Panc1 (cell line): ENCODE data around the gene FAM43B. TPM values are rescaled to one million over a fixed set of nuclear protein-coding genes. Genes with fewer than 3 reads are reported as not detected.

Source experiments
- ATAC-seq: fragments of 200-7000 bp; cut with Tn5 transposase; 2 replicates; pipeline ENCODE4 v1.9.1; 2020; ENCODE audit warnings: mild to moderate bottlenecking, moderate library complexity
- BruUV-seq: library from RNA; stranded (reverse); fragments of 400-500 nt; replicated peaks from 2 replicates; lab custom pipeline; 2021; lab: Mats Ljungman, UMichigan
- CTCF ChIA-PET: fragments of 300-600 bp; sonication (Branson Sonifier 250); formaldehyde crosslinking; loops from one replicate; lab custom pipeline; 2022; ENCODE audit warnings: antibody characterized with exemption; lab: Charles Lee
- POLR2A ChIA-PET: fragments of 300-600 bp; sonication (Branson Sonifier 250); formaldehyde crosslinking; loops from one replicate; lab custom pipeline; 2022; ENCODE audit warnings: antibody characterized with exemption; lab: Charles Lee
- DNase-seq: peaks from one replicate; pipeline ENCODE4 v3.0.0-alpha.2; 2010; ENCODE audit warnings: low read depth, low spot score
- H3K27ac ChIP-seq: 2 replicates; pipeline ENCODE4 v1.5.1; 2011; ENCODE audit warnings: mild to moderate bottlenecking, low read length, inconsistent platforms
- H3K27me3 ChIP-seq: fragments of 200-500 bp; sonication (Bioruptor generic); 2 replicates; pipeline ENCODE4 v1.6.0; 2014; ENCODE audit warnings: low read length, inconsistent platforms; ENCODE audit not compliant: control insufficient read depth, insufficient read depth
- H3K36me3 ChIP-seq: fragments of 200-500 bp; sonication (Bioruptor generic); 2 replicates; pipeline ENCODE4 v1.5.1; 2014; ENCODE audit warnings: inconsistent platforms, mild to moderate bottlenecking, low read length, moderate library complexity; ENCODE audit not compliant: control insufficient read depth, insufficient read depth
- H3K4me1 ChIP-seq: 2 replicates; pipeline ENCODE4 v1.5.1; 2011; ENCODE audit warnings: inconsistent platforms, mild to moderate bottlenecking, low read length, moderate library complexity; ENCODE audit not compliant: control insufficient read depth, insufficient read depth
- H3K4me3 ChIP-seq, 2 experiments: 2 replicates each; pipeline ENCODE4 v1.5.1; 2011 to 2012; ENCODE audit warnings: low read depth in 2 of 2, low read length in 2 of 2, mild to moderate bottlenecking in 2 of 2, inconsistent platforms in 1 of 2, moderate library complexity in 1 of 2
- H3K9me3 ChIP-seq: fragments of 200-500 bp; sonication (Bioruptor generic); 2 replicates; pipeline ENCODE4 v1.5.1; 2014; ENCODE audit warnings: low read depth, mild to moderate bottlenecking, inconsistent platforms, low read length, moderate library complexity; ENCODE audit not compliant: control insufficient read depth, insufficient read depth
- CTCF ChIP-seq: fragments of 450-650 bp; IDR thresholded peaks from 2 replicates; pipeline ENCODE4 v1.5.1; 2017; ENCODE audit warnings: mild to moderate bottlenecking
- POLR2AphosphoS5 ChIP-seq: IDR thresholded peaks from 2 replicates; pipeline ENCODE4 v1.6.1; 2012; ENCODE audit warnings: mild to moderate bottlenecking, low read depth, low read length, moderate library complexity
- REST ChIP-seq, 2 experiments: IDR thresholded peaks; 2 replicates each; pipeline ENCODE4 v1.6.1; 2011 to 2012; ENCODE audit warnings: low read depth in 2 of 2, control low read depth in 1 of 2, low read length in 1 of 2, mild to moderate bottlenecking in 1 of 2, moderate library complexity in 1 of 2; ENCODE audit not compliant: insufficient read depth in 1 of 2
- SIN3A ChIP-seq: IDR thresholded peaks from 2 replicates; pipeline ENCODE4 v1.6.1; 2012; ENCODE audit warnings: low read depth, mild to moderate bottlenecking, low read length, moderate library complexity, borderline replicate concordance; ENCODE audit not compliant: insufficient read depth
- TCF7L2 ChIP-seq: IDR thresholded peaks from 2 replicates; pipeline ENCODE4 v1.6.1; 2011; ENCODE audit warnings: mild to moderate bottlenecking, low read depth, low read length, inconsistent platforms
- in situ Hi-C: cut with HindIII; loops from 2 replicates; pipeline ENCODE4 v1.10.0; 2016; ENCODE audit warnings: low sequenced_read_pairs, low pct_unique_long_range_greater_than_20kb
- intact Hi-C: fragments of 100-400 bp; cut with micrococcal nuclease; formaldehyde crosslinking; loops from one replicate; pipeline ENCODE4 v1.10.0; 2022; ENCODE audit not compliant: unreplicated experiment
- total RNA-seq: library from RNA; stranded (reverse); gene quantifications from one replicate; pipeline ENCODE4 v1.2.1, GENCODE V29; 2021; ENCODE audit not compliant: unreplicated experiment

The FAM43B gene
- total RNA-seq, 1 experiment from 2014 or later: 3.0 TPM

- ChIA-PET CTCF (interaction anchor here (0.5 kb wide), 1 partner anchor 625 kb away, joined by 3 read pairs; no protein-coding TSS in a partner anchor), POLR2A (no interaction called here)
- TF ChIP-seq POLR2AphosphoS5 (no peak), SIN3A (no peak), REST (IDR thresholded peaks at IDR 0.05; ENCODE audit: insufficient read depth in 1 of 2, low read depth in 2 of 2, low read length in 1 of 2) (no peak)
- BruUV-seq: no TSS peak
- peaks cover 3% of the 10 kb centered on the region; the same call in 1 of the 2 replicates for H3K4me1 ChIP-seq
- DNase-seq (no peak), ATAC-seq (peak; percentile 39; the same call in 1 of the 2 replicates)
- no peaks in the 10 kb centered on the region for H3K36me3 ChIP-seq
- in situ Hi-C loops: no loop called here
- intact Hi-C loops: no loop called here
- no peak within 1 kb of the TSS for H3K27ac ChIP-seq
- H3K27me3 ChIP-seq: no peaks in the 10 kb centered on the region
- H3K9me3 ChIP-seq: no peaks in the 10 kb centered on the region
- H3K4me3 ChIP-seq: 0 out of 4 replicates have a peak within 1 kb of the TSS, but pooled peaks of 1 of the 2 experiments have one; percentile 4
These were observed 36.4 kb downstream of the FAM43B start, which contains the start of gene CDA for GRCh38 chr1:20588634-20589225. Gene CDA, plus strand, starts transcription at chr1:20589097. Its CDS starts 33 bp downstream, at chr1:20589130.

GRCh38 chr1:20589331-20590278, 37.2 kb downstream of the FAM43B start:
- TF ChIP-seq CTCF (no peak), SIN3A (no peak), POLR2AphosphoS5 (no peak), TCF7L2 (no peak), REST (IDR thresholded peaks at IDR 0.05; ENCODE audit: insufficient read depth in 1 of 2, low read depth in 2 of 2, low read length in 1 of 2) (no peak)
- peak; percentile 50; the same call in 1 of the 2 replicates for ATAC-seq
- POLR2A ChIA-PET: interaction anchor here (0.6 kb wide), 1 partner anchor 148 kb away, joined by 3 read pairs; no protein-coding TSS in a partner anchor
- CTCF ChIA-PET: no interaction called here
- H3K4me3 ChIP-seq: 0 out of 4 replicates have a peak overlapping the region, but pooled peaks of 1 of the 2 experiments have one; percentile 4
- DNase-seq: no peak
- no peaks in the 10 kb centered on the region for H3K9me3 ChIP-seq
- peaks cover 3% of the 10 kb centered on the region; the same call in 1 of the 2 replicates for H3K4me1 ChIP-seq
- no peaks in the 10 kb centered on the region for H3K36me3 ChIP-seq
- in situ Hi-C loops: no loop called here
- no TSS peak for BruUV-seq
- H3K27me3 ChIP-seq: no peaks in the 10 kb centered on the region
- no peak overlapping the region for H3K27ac ChIP-seq
- intact Hi-C loops: no loop called here
